Stimulated activated naive CD8-positive, alpha-beta T cell treated with anti-CD3 and anti-CD28 coated beads, Interleukin-15, Interleukin-2, amounts not matched to agents 100 ng/mL and 50 ng/mL, for 24 hours (primary cell): ENCODE results near the gene ASIC1.
"Not testable (repeated sequence)": the region's sequence is repeated elsewhere in the genome, so short reads cannot be mapped to it uniquely, and the experiment has no call there.

Source experiments
- H3K27ac Mint-ChIP-seq: one replicate; pipeline ENCODE4 v1.8.0; 2021; ENCODE audit warnings: mild to moderate bottlenecking, mixed read lengths
- H3K27me3 Mint-ChIP-seq: one replicate; pipeline ENCODE4 v1.8.0; 2021; ENCODE audit warnings: mixed read lengths
- H3K36me3 Mint-ChIP-seq: one replicate; pipeline ENCODE4 v1.8.0; 2021; ENCODE audit warnings: low read depth, mixed read lengths
- H3K4me1 Mint-ChIP-seq: one replicate; pipeline ENCODE4 v1.8.0; 2021; ENCODE audit warnings: low read depth, mixed read lengths
- H3K4me3 Mint-ChIP-seq: one replicate; pipeline ENCODE4 v1.8.0; 2021; ENCODE audit warnings: mild to moderate bottlenecking, mixed read lengths
- H3K9me3 Mint-ChIP-seq: one replicate; pipeline ENCODE4 v1.8.0; 2021; ENCODE audit warnings: mixed read lengths

ASIC1 gene

GRCh38 chr12:50081096-50081808, 23.9 kb downstream of the ASIC1 start:
- H3K27ac Mint-ChIP-seq = no peak overlapping the region
- H3K9me3 Mint-ChIP-seq = no peaks in the 10 kb centered on the region
- H3K4me1 Mint-ChIP-seq = peaks cover 13% of the 10 kb centered on the region
- no peaks in the 10 kb centered on the region for H3K27me3 Mint-ChIP-seq
- H3K36me3 Mint-ChIP-seq = no peaks in the 10 kb centered on the region
- H3K4me3 Mint-ChIP-seq = no peak overlapping the region

- no peaks in the 10 kb centered on the region for H3K27me3 Mint-ChIP-seq
- peaks cover 11% of the 10 kb centered on the region for H3K36me3 Mint-ChIP-seq
- H3K4me1 Mint-ChIP-seq = peaks cover 25% of the 10 kb centered on the region
- H3K4me3 Mint-ChIP-seq = no peak overlapping the region
- no peak overlapping the region for H3K27ac Mint-ChIP-seq
- no peaks in the 10 kb centered on the region for H3K9me3 Mint-ChIP-seq
Observed at GRCh38 chr12:50082644-50083043, 25.2 kb downstream of the ASIC1 start.

GRCh38 chr12:50083301-50083700, 25.9 kb downstream of the ASIC1 start:
- Mint-ChIP-seq H3K36me3 (peaks cover 17% of the 10 kb centered on the region), H3K9me3 (no peaks in the 10 kb centered on the region), H3K27ac (peak overlapping the region; percentile 96), H3K4me3 (peak overlapping the region; percentile 86), H3K27me3 (no peaks in the 10 kb centered on the region), H3K4me1 (peaks cover 31% of the 10 kb centered on the region)

- Mint-ChIP-seq H3K36me3 (peaks cover 28% of the 10 kb centered on the region), H3K4me1 (peaks cover 38% of the 10 kb centered on the region)
- H3K9me3 Mint-ChIP-seq = not testable (repeated sequence)
Observed at GRCh38 chr12:50084409-50084774, 27.0 kb downstream of the ASIC1 start.

GRCh38 chr12:50084775-50085614, 27.6 kb downstream of the ASIC1 start, which contains the start of gene SMARCD1:
TSS of gene SMARCD1 (plus strand) at chr12:50085342. CDS start at chr12:50085370, 28 bp downstream.
- Mint-ChIP-seq H3K9me3 (no peaks in the 10 kb centered on the region), H3K4me3 (peak within 1 kb of the TSS; percentile 93), H3K27ac (peak within 1 kb of the TSS; percentile 96), H3K36me3 (peaks cover 34% of the 10 kb centered on the region), H3K27me3 (no peaks in the 10 kb centered on the region), H3K4me1 (peaks cover 38% of the 10 kb centered on the region)

More at GRCh38 chr12:50084409-50084774, 27.0 kb downstream of the ASIC1 start:
- Mint-ChIP-seq H3K27ac (peak overlapping the region; percentile 96), H3K4me3 (peak overlapping the region; percentile 93)
- not testable (repeated sequence) for H3K27me3 Mint-ChIP-seq

GRCh38 chr12:50085615-50086072, 28.2 kb downstream of the ASIC1 start:
- Mint-ChIP-seq H3K9me3 (no peaks in the 10 kb centered on the region), H3K4me3 (peak overlapping the region; percentile 93), H3K27ac (peak overlapping the region; percentile 83), H3K27me3 (no peaks in the 10 kb centered on the region), H3K4me1 (peaks cover 38% of the 10 kb centered on the region), H3K36me3 (peaks cover 38% of the 10 kb centered on the region)

- H3K9me3 Mint-ChIP-seq = no peaks in the 10 kb centered on the region
- peaks cover 38% of the 10 kb centered on the region for H3K4me1 Mint-ChIP-seq
- H3K27me3 Mint-ChIP-seq = no peaks in the 10 kb centered on the region
- peak overlapping the region; percentile 93 for H3K4me3 Mint-ChIP-seq
- peaks cover 41% of the 10 kb centered on the region for H3K36me3 Mint-ChIP-seq
- H3K27ac Mint-ChIP-seq = peak overlapping the region; percentile 83
Observed at GRCh38 chr12:50086148-50086547, 28.8 kb downstream of the ASIC1 start.

- Mint-ChIP-seq H3K9me3 (no peaks in the 10 kb centered on the region), H3K27me3 (no peaks in the 10 kb centered on the region), H3K4me1 (peaks cover 38% of the 10 kb centered on the region), H3K27ac (no peak overlapping the region), H3K4me3 (no peak overlapping the region), H3K36me3 (peaks cover 50% of the 10 kb centered on the region)
Observed at GRCh38 chr12:50087151-50087550, 29.8 kb downstream of the ASIC1 start.

- Mint-ChIP-seq H3K4me1 (peaks cover 38% of the 10 kb centered on the region), H3K9me3 (no peaks in the 10 kb centered on the region), H3K4me3 (no peak overlapping the region), H3K27ac (no peak overlapping the region), H3K36me3 (peaks cover 51% of the 10 kb centered on the region), H3K27me3 (no peaks in the 10 kb centered on the region)
Observed at GRCh38 chr12:50087995-50088394, 30.6 kb downstream of the ASIC1 start.

GRCh38 chr12:50088577-50089335, 31.4 kb downstream of the ASIC1 start:
- Mint-ChIP-seq H3K27ac (no peak overlapping the region), H3K27me3 (no peaks in the 10 kb centered on the region), H3K36me3 (peaks cover 55% of the 10 kb centered on the region), H3K9me3 (no peaks in the 10 kb centered on the region), H3K4me1 (peaks cover 34% of the 10 kb centered on the region), H3K4me3 (no peak overlapping the region)

GRCh38 chr12:50089730-50090129, 32.3 kb downstream of the ASIC1 start:
- no peaks in the 10 kb centered on the region for H3K9me3 Mint-ChIP-seq
- peaks cover 65% of the 10 kb centered on the region for H3K36me3 Mint-ChIP-seq
- peaks cover 33% of the 10 kb centered on the region for H3K4me1 Mint-ChIP-seq
- no peak overlapping the region for H3K4me3 Mint-ChIP-seq
- no peak overlapping the region for H3K27ac Mint-ChIP-seq
- no peaks in the 10 kb centered on the region for H3K27me3 Mint-ChIP-seq

GRCh38 chr12:50090391-50090790, 33.0 kb downstream of the ASIC1 start:
- H3K9me3 Mint-ChIP-seq = no peaks in the 10 kb centered on the region
- peaks cover 33% of the 10 kb centered on the region for H3K4me1 Mint-ChIP-seq
- no peak overlapping the region for H3K27ac Mint-ChIP-seq
- H3K27me3 Mint-ChIP-seq = no peaks in the 10 kb centered on the region
- peaks cover 70% of the 10 kb centered on the region for H3K36me3 Mint-ChIP-seq
- H3K4me3 Mint-ChIP-seq = no peak overlapping the region

- Mint-ChIP-seq H3K27me3 (no peaks in the 10 kb centered on the region), H3K4me1 (no peaks in the 10 kb centered on the region), H3K27ac (no peak overlapping the region), H3K4me3 (no peak overlapping the region), H3K9me3 (no peaks in the 10 kb centered on the region), H3K36me3 (peaks cover 78% of the 10 kb centered on the region)
Observed at GRCh38 chr12:50097952-50098351, 40.6 kb downstream of the ASIC1 start.

GRCh38 chr12:50099302-50100008, 42.1 kb downstream of the ASIC1 start:
- Mint-ChIP-seq H3K36me3 (peaks cover 67% of the 10 kb centered on the region), H3K9me3 (no peaks in the 10 kb centered on the region), H3K4me3 (no peak overlapping the region), H3K27ac (no peak overlapping the region), H3K27me3 (no peaks in the 10 kb centered on the region), H3K4me1 (no peaks in the 10 kb centered on the region)
